HepG2 (cell line): ENCODE measurements around the gene LRIT2. TPM values are rescaled to one million over a fixed set of nuclear protein-coding genes. Genes with fewer than 3 reads are reported as not detected.

Source experiments
- ATAC-seq: fragments of 200-7000 bp; cut with Tn5 transposase; 3 replicates; pipeline ENCODE4 v1.9.1; 2020; ENCODE audit warnings: mild to moderate bottlenecking, moderate library complexity
- BruUV-seq: library from RNA; stranded (reverse); fragments of 400-500 nt; replicated peaks from 2 replicates; lab custom pipeline; 2021; lab: Mats Ljungman, UMichigan
- CTCF ChIA-PET: fragments of 300-600 bp; formaldehyde crosslinking; extraction: SDS; loops from one replicate; lab custom pipeline; 2021; ENCODE audit warnings: low total read pairs, inconsistent platforms, low intra/inter-chr PET ratio; lab: Yijun Ruan, JAX
- POLR2A ChIA-PET: fragments of 350-600 bp; sonication (Branson Sonifier 250); formaldehyde crosslinking; loops from one replicate; lab custom pipeline; 2020; ENCODE audit warnings: antibody characterized with exemption, inconsistent platforms; lab: Yijun Ruan, JAX
- DNase-seq: peaks from one replicate; pipeline ENCODE4 v3.0.0-alpha.2; 2015; ENCODE audit warnings: low spot score
- FAIRE-seq: peaks from 3 replicates; lab custom pipeline; 2011; peaks lifted over from hg19 to GRCh38; lab: Jason Lieb, UNC
- H2AFZ ChIP-seq: one replicate; pipeline ENCODE4 v1.6.1; 2011; ENCODE audit warnings: low read length, inconsistent platforms
- H3K27ac ChIP-seq: fragments of 300-600 bp; 3 replicates; pipeline ENCODE4 v1.8.0; 2011; ENCODE audit warnings: mixed run types, mild to moderate bottlenecking, mixed read lengths, low read length, inconsistent platforms; ENCODE audit not compliant: insufficient read depth; ENCODE audit errors: extremely low read length
- H3K27me3 ChIP-seq, 2 experiments: fragments of 200-600 bp in 1 of 2; 2 replicates in 1 of 2; 3 replicates in 1 of 2; pipeline versions ENCODE4 v1.6.0 to v1.8.0; 2011; ENCODE audit warnings: low read length in 2 of 2, mild to moderate bottlenecking in 2 of 2, moderate library complexity in 2 of 2, inconsistent platforms in 1 of 2; ENCODE audit not compliant: insufficient read depth in 2 of 2, control insufficient read depth in 1 of 2
- H3K36me3 ChIP-seq, 2 experiments: fragments of 200-600 bp in 1 of 2; replicated peaks in 1 of 2; 2 replicates in 1 of 2; 3 replicates in 1 of 2; pipeline versions ENCODE4 v1.5.1 to v1.8.0; 2011; ENCODE audit warnings: low read length in 2 of 2, inconsistent platforms in 1 of 2; ENCODE audit not compliant: insufficient read depth in 2 of 2, control insufficient read depth in 1 of 2
- H3K4me1 ChIP-seq: 2 replicates; pipeline ENCODE4 v1.5.1; 2012; ENCODE audit warnings: low read length, inconsistent platforms; ENCODE audit not compliant: insufficient read depth
- H3K4me2 ChIP-seq: 2 replicates; pipeline ENCODE4 v1.6.0; 2011; ENCODE audit warnings: low read depth, low read length, inconsistent platforms
- H3K4me3 ChIP-seq, 3 experiments: fragments of 200-600 bp in 1 of 3; sonication (generic), shearing (Covaris generic) in 1 of 3; replicated peaks in 1 of 3; 2 replicates each; pipeline ENCODE4 v1.5.1; 2011 to 2016; ENCODE audit warnings: low read length in 3 of 3, inconsistent platforms in 2 of 3, low read depth in 2 of 3, mild to moderate bottlenecking in 2 of 3, control low read depth in 1 of 3, mixed read lengths in 1 of 3; ENCODE audit not compliant: insufficient read depth in 1 of 3
- H3K79me2 ChIP-seq: one replicate; pipeline ENCODE4 v1.6.1; 2011; ENCODE audit warnings: low read length, inconsistent platforms; ENCODE audit not compliant: insufficient read depth
- H3K9ac ChIP-seq: 2 replicates; pipeline ENCODE4 v1.6.0; 2011; ENCODE audit warnings: mild to moderate bottlenecking, low read depth, low read length, inconsistent platforms; ENCODE audit not compliant: insufficient read depth
- H3K9me3 ChIP-seq: 2 replicates; pipeline ENCODE4 v1.5.1; 2012; ENCODE audit warnings: mild to moderate bottlenecking, low read length
- H4K20me1 ChIP-seq: 2 replicates; pipeline ENCODE4 v1.6.0; 2011; ENCODE audit warnings: inconsistent platforms, mild to moderate bottlenecking, low read length, moderate library complexity; ENCODE audit not compliant: insufficient read depth
- ARNT ChIP-seq: fragments of 450-650 bp; IDR thresholded peaks from 2 replicates; pipeline ENCODE4 v1.6.1; 2017
- BHLHE40 ChIP-seq: IDR thresholded peaks from 2 replicates; pipeline ENCODE4 v1.6.1; 2011; ENCODE audit warnings: low read length, improper control_type of control experiment
- ELF1 ChIP-seq: sonication (generic); formaldehyde crosslinking; IDR thresholded peaks from 2 replicates; pipeline ENCODE4 v1.4.0; 2020; ENCODE audit warnings: missing genetic modification reagents
- FOXJ3 ChIP-seq: sonication (generic); formaldehyde crosslinking; IDR thresholded peaks from 2 replicates; pipeline ENCODE4 v1.4.0; 2020; ENCODE audit warnings: missing genetic modification reagents, mild to moderate bottlenecking, borderline replicate concordance
- HIC2 ChIP-seq: sonication (generic); formaldehyde crosslinking; IDR thresholded peaks from 2 replicates; pipeline ENCODE4 v1.9.0; 2022; ENCODE audit warnings: low read depth, missing genetic modification reagents
- HNRNPK ChIP-seq: fragments of 200-400 bp; formaldehyde crosslinking; IDR thresholded peaks from 2 replicates; pipeline ENCODE4 v1.6.1; 2018; ENCODE audit warnings: low read length, low read depth, moderate library complexity, mild to moderate bottlenecking; ENCODE audit not compliant: poor library complexity, severe bottlenecking
- HNRNPUL1 ChIP-seq: fragments of 200-400 bp; formaldehyde crosslinking; IDR thresholded peaks from 2 replicates; pipeline ENCODE4 v1.6.1; 2017; ENCODE audit warnings: low read depth, mild to moderate bottlenecking, low read length, moderate library complexity
- KLF11 ChIP-seq: IDR thresholded peaks from 2 replicates; pipeline ENCODE4 v1.6.1; 2016; ENCODE audit warnings: missing compliant biosample characterization
- MYC ChIP-seq: sonication (generic); formaldehyde crosslinking; IDR thresholded peaks from 2 replicates; pipeline ENCODE4 v1.9.0; 2021; ENCODE audit warnings: missing genetic modification reagents, borderline replicate concordance
- TAF15 ChIP-seq: fragments of 200-400 bp; formaldehyde crosslinking; IDR thresholded peaks from one replicate; pipeline ENCODE4 v1.6.1; 2018; ENCODE audit warnings: mild to moderate bottlenecking, low read depth, low read length; ENCODE audit not compliant: poor library complexity, severe bottlenecking
- THAP9 ChIP-seq: sonication (generic); formaldehyde crosslinking; IDR thresholded peaks from 2 replicates; pipeline ENCODE4; 2020; ENCODE audit warnings: missing genetic modification reagents, mild to moderate bottlenecking, borderline replicate concordance
- YY1 ChIP-seq: IDR thresholded peaks from 2 replicates; pipeline ENCODE4 v1.6.1; 2011; ENCODE audit warnings: low read length, low read depth, moderate library complexity, mild to moderate bottlenecking; ENCODE audit not compliant: insufficient read depth, insufficient replicate concordance
- ZNF567 ChIP-seq: sonication (generic); formaldehyde crosslinking; IDR thresholded peaks from 2 replicates; pipeline ENCODE4 v1.8.1; 2023; ENCODE audit warnings: mild to moderate bottlenecking, missing genetic modification reagents, borderline replicate concordance
- ZNF703 ChIP-seq: sonication (generic); formaldehyde crosslinking; IDR thresholded peaks from 2 replicates; pipeline ENCODE4 v1.5.1; 2020; ENCODE audit warnings: missing genetic modification reagents, mild to moderate bottlenecking, moderate library complexity, borderline replicate concordance
- WGBS: methylation state at CpG from one replicate; pipeline ENCODE4 v1.1.6; 2017; ENCODE audit warnings: low lambda C conversion rate; 5-methylcytosine and 5-hydroxymethylcytosine counted together
- in situ Hi-C: cut with HindIII; loops from 2 replicates; pipeline ENCODE4 v1.10.0; 2017; ENCODE audit warnings: low pct_unique_long_range_greater_than_20kb; ENCODE audit not compliant: extremely low pct_ligation_motif_present
- intact Hi-C: fragments of 100-400 bp; cut with micrococcal nuclease; formaldehyde crosslinking; loops from one replicate; pipeline ENCODE4 v1.10.0; 2022; ENCODE audit not compliant: unreplicated experiment
- polyA plus RNA-seq, 8 experiments: library from polyadenylated mRNA; depleted of rRNA in 3 of 8; stranded (reverse) in 7 of 8; unstranded in 1 of 8; fragments of >200 nt; fragmentation: Illumina TruSeq in 4 of 8; extraction: Trizol in 4 of 8; gene quantifications; 2 replicates each; pipeline versions ENCODE4 v1.2.1 to v1.2.3, GENCODE V29; 2011 to 2016; ENCODE audit warnings: low read depth in 4 of 8, missing spikeins in 1 of 8, mixed read lengths in 1 of 8; ENCODE audit not compliant: insufficient read depth in 1 of 8
- total RNA-seq, 5 experiments: library from RNA; depleted of rRNA; stranded (reverse); fragments of >200 nt; fragmentation: Illumina TruSeq; extraction: Trizol; gene quantifications; 2 replicates each; pipeline ENCODE4 v1.2.3, GENCODE V29; 2016; ENCODE audit warnings: low read depth in 1 of 5

The LRIT2 gene
- total and polyA plus RNA-seq, 2 of the 13 experiments (the other 11 are each of a cell fraction or from before 2014, with no cell fraction given) = not detected

GRCh38 chr10:84184517-84184916, 40.8 kb downstream of the LRIT2 start:
- no peaks in the 10 kb centered on the region for H3K4me1 ChIP-seq
- in situ Hi-C loops (no loop called here), intact Hi-C loops (no loop called here)
- no peak overlapping the region for H3K9ac ChIP-seq
- no peak; the same call in 2 of the 3 replicates for ATAC-seq
- ChIA-PET CTCF (no interaction called here), POLR2A (no interaction called here)
- H3K4me3 ChIP-seq = no peak overlapping the region
- H3K36me3 ChIP-seq = no peaks in the 10 kb centered on the region
- no peak overlapping the region for H3K4me2 ChIP-seq
- no peak overlapping the region for H3K27ac ChIP-seq
- H4K20me1 ChIP-seq = no peaks in the 10 kb centered on the region
- peaks cover 4 to 8% of the 10 kb centered on the region in 2 experiments; a peak in 3 of 5 replicates for H3K27me3 ChIP-seq
- 0% methylated on average over 4 of the region's 4 CpGs for WGBS
- no peak for FAIRE-seq
- no peaks in the 10 kb centered on the region for H3K79me2 ChIP-seq
- TF ChIP-seq ARNT (no peak), YY1 (no peak), HNRNPK (no peak), BHLHE40 (no peak), TAF15 (no peak), FOXJ3 (no peak), ZNF703 (CRISPR knock-in tag) (no peak), ZNF567 (CRISPR knock-in tag) (no peak), ELF1 (no peak), MYC (CRISPR knock-in tag) (no peak), HIC2 (CRISPR knock-in tag) (no peak), KLF11 (CRISPR knock-in tag) (no peak), HNRNPUL1 (no peak), THAP9 (CRISPR knock-in tag) (no peak)
- no peak for DNase-seq
- BruUV-seq = no TSS peak
- H2AFZ ChIP-seq = no peak overlapping the region
- no peaks in the 10 kb centered on the region for H3K9me3 ChIP-seq
